Kidney (tissue), 14 donors: ENCODE results near the gene LRFN4. TPM values are rescaled to one million over a fixed set of nuclear protein-coding genes. Genes with fewer than 3 reads are reported as not detected.
A peak's percentile ranks its signal among the peaks of the same experiment; 100 is the strongest.

ENCODE experiments used
- DNase-seq, 5 donors: peaks; one replicate each; pipeline ENCODE4 v3.0.0-alpha.2; 2013 to 2020
- FAIRE-seq: peaks from 2 replicates; lab custom pipeline; 2012; peaks lifted over from hg19 to GRCh38; lab: Jason Lieb, UNC
- H3K27ac ChIP-seq, 2 donors: one replicate each; pipeline ENCODE4 v1.7.0; 2013; ENCODE audit warnings: low read depth in 2 of 2, low read length in 2 of 2, inconsistent platforms in 1 of 2
- H3K27me3 ChIP-seq: one replicate; pipeline ENCODE4 v1.7.1; 2013; ENCODE audit warnings: low read length, inconsistent platforms; ENCODE audit not compliant: control insufficient read depth, insufficient read depth
- H3K36me3 ChIP-seq, 3 donors: one replicate each; pipeline versions ENCODE4 v1.7.0 to v1.7.1; 2013; ENCODE audit warnings: low read length in 3 of 3, control low read depth in 1 of 3, inconsistent platforms in 1 of 3; ENCODE audit not compliant: insufficient read depth in 3 of 3, control insufficient read depth in 2 of 3
- H3K4me1 ChIP-seq, 3 donors: one replicate each; pipeline versions ENCODE4 v1.7.0 to v1.7.1; 2013; ENCODE audit warnings: low read length in 3 of 3, inconsistent platforms in 1 of 3, low read depth in 1 of 3; ENCODE audit not compliant: control insufficient read depth in 2 of 3, insufficient read depth in 2 of 3
- H3K4me3 ChIP-seq, 3 donors: one replicate each; pipeline versions ENCODE4 v1.7.0 to v1.8.1; 2013; ENCODE audit warnings: low read length in 3 of 3, control low read depth in 1 of 3, inconsistent platforms in 1 of 3
- H3K9ac ChIP-seq, 3 donors: one replicate each; pipeline versions ENCODE4 v1.7.0 to v1.7.1; 2013; ENCODE audit warnings: low read length in 3 of 3, control low read depth in 1 of 3, inconsistent platforms in 1 of 3
- H3K9me3 ChIP-seq, 3 donors: one replicate each; pipeline versions ENCODE4 v1.7.0 to v1.7.1; 2013; ENCODE audit warnings: low read length in 3 of 3, control low read depth in 1 of 3, inconsistent platforms in 1 of 3; ENCODE audit not compliant: control insufficient read depth in 2 of 3, insufficient read depth in 1 of 3
- CTCF ChIP-seq: IDR thresholded peaks from 3 replicates; pipeline ENCODE4 v1.5.1; 2012; ENCODE audit warnings: mild to moderate bottlenecking, moderate library complexity, borderline replicate concordance; ENCODE audit not compliant: insufficient read depth; ENCODE audit errors: extremely low read depth
- intact Hi-C: fragments of 100-400 bp; cut with DNase I; formaldehyde crosslinking; loops from one replicate; pipeline ENCODE4 v1.11.1; 2022
- polyA plus RNA-seq: library from polyadenylated mRNA; stranded (reverse); fragments of 350-450 nt; fragmentation: Illumina TruSeq; extraction: RNeasy Lipid Tissue Mini Kit (QIAGEN cat#74804); gene quantifications from one replicate; pipeline ENCODE4 v1.2.3, GENCODE V29; 2014; ENCODE audit warnings: low read depth, low replicate concordance; ENCODE audit not compliant: insufficient read depth
- total RNA-seq: library from RNA; stranded (reverse); fragmentation: NEBNext Ultra II Directional; extraction: Animal tissue kit (Norgen Biotek cat#: 25700); gene quantifications from one replicate; pipeline ENCODE4 v1.2.1, GENCODE V29; 2021
- donor health status: control.
- donor health status: control.
- donor health status: control.
- donor health status: control.
- donor health status: control.
- donor health status: DM: yes; HTN: yes; CAD: no.
- donor health status: Normal renal cell carcinoma (clear cell type).

LRFN4 gene
- total and polyA plus RNA-seq, 2 donors from 2014 or later = 6.8 to 22.3 TPM

GRCh38 chr11:66850235-66850587 is 6.7 kb upstream of the LRFN4 start:
- H3K36me3 ChIP-seq = peaks cover 0 to 5% (median 2%) of the 10 kb centered on the region in 3 donors
- no peak for TF ChIP-seq CTCF
- no peak for DNase-seq
- H3K9ac ChIP-seq = no peak overlapping the region
- intact Hi-C loops = no loop called here
- H3K9me3 ChIP-seq = no peaks in the 10 kb centered on the region
- H3K27me3 ChIP-seq = no peaks in the 10 kb centered on the region
- FAIRE-seq = no peak
- H3K4me3 ChIP-seq = no peak overlapping the region
- no peaks in the 10 kb centered on the region for H3K4me1 ChIP-seq
- no peak overlapping the region for H3K27ac ChIP-seq

GRCh38 chr11:66850588-66851238 is 6.2 kb upstream of the LRFN4 start:
- intact Hi-C loops = no loop called here
- no peak for TF ChIP-seq CTCF
- no peak for FAIRE-seq

GRCh38 chr11:66851239-66851596 is 5.6 kb upstream of the LRFN4 start:
- DNase-seq = peak in 1 of 5 donors; percentile 56
- H3K36me3 ChIP-seq = peaks cover 0 to 5% (median 2%) of the 10 kb centered on the region in 3 donors
- H3K9ac ChIP-seq = no peak overlapping the region
- peaks cover 0 to 5% (median 0%) of the 10 kb centered on the region in 3 donors for H3K4me1 ChIP-seq
- H3K4me3 ChIP-seq = no peak overlapping the region
- no peaks in the 10 kb centered on the region for H3K27me3 ChIP-seq
- no peak overlapping the region for H3K27ac ChIP-seq
- no peak for FAIRE-seq
- H3K9me3 ChIP-seq = no peaks in the 10 kb centered on the region
- intact Hi-C loops = no loop called here
- TF ChIP-seq CTCF = no peak

More at GRCh38 chr11:66850588-66851238, 6.2 kb upstream of the LRFN4 start:
- Histone ChIP-seq H3K4me3 (no peak overlapping the region), H3K36me3 (peaks cover 0 to 5% (median 2%) of the 10 kb centered on the region in 3 donors), H3K9me3 (no peaks in the 10 kb centered on the region), H3K4me1 (peaks cover 0 to 3% (median 0%) of the 10 kb centered on the region in 3 donors), H3K9ac (no peak overlapping the region), H3K27ac (no peak overlapping the region), H3K27me3 (no peaks in the 10 kb centered on the region)
- peak in 1 of 5 donors; percentile 65 for DNase-seq
